IPS-18c (cell line): ENCODE data around the gene TANGO2.

Source experiments
- H3K4me3 ChIP-seq: 2 replicates; pipeline ENCODE4 v1.7.0; 2013; ENCODE audit warnings: low read depth, mild to moderate bottlenecking, low read length, moderate library complexity; ENCODE audit not compliant: insufficient read depth
- H3K9me3 ChIP-seq: one replicate; pipeline ENCODE4 v1.6.1; 2013; ENCODE audit warnings: mild to moderate bottlenecking, low read length, moderate library complexity; ENCODE audit not compliant: control insufficient read depth, insufficient read depth

Gene TANGO2

GRCh38 chr22:20003304-20003703, 17.6 kb upstream of the TANGO2 start:
- H3K9me3 ChIP-seq, result peaks cover 2% of the 10 kb centered on the region
- H3K4me3 ChIP-seq, result no peak overlapping the region

GRCh38 chr22:20004464-20004863, 16.4 kb upstream of the TANGO2 start:
- Histone ChIP-seq H3K4me3 (no peak overlapping the region), H3K9me3 (no peaks in the 10 kb centered on the region)

DNA sequence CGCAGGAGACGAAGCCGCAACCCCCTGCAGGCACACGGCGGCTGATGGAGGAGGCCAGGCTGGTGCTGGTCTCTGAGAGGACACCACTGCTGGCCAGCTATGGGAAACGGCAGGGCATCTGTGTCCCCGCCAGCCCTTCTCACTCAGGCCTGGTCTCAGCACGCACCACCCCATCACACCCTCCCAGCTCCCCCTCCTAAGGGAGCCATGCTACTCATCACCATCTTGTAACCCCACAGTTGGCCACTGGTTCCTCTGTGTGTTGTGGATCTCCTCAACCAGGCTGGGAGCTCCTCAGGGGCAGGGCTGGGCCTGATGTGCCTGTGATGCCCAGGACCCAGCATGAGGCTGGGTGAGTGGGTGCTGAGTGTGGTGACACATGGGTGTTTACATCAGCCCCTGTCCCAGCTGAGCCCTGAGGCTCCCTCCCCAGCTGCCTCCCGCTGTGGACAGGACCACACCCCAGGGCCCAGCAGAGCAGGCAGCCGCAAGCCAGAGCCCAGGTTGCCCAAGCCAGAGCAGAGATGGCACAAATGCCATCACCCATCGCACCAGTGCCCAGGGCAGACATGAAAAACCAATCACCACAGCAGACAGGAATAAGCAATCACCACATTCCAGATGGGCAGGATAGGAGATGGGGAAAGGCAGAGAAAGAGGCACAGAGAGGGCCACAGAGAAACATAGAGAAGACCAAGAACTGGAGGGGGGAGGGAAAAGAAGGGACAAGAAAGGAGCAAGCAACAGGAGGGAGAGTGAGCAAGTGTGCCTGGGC, 12.5 kb upstream of the TANGO2 start:
- H3K4me3 ChIP-seq, result no peak overlapping the region

DNA sequence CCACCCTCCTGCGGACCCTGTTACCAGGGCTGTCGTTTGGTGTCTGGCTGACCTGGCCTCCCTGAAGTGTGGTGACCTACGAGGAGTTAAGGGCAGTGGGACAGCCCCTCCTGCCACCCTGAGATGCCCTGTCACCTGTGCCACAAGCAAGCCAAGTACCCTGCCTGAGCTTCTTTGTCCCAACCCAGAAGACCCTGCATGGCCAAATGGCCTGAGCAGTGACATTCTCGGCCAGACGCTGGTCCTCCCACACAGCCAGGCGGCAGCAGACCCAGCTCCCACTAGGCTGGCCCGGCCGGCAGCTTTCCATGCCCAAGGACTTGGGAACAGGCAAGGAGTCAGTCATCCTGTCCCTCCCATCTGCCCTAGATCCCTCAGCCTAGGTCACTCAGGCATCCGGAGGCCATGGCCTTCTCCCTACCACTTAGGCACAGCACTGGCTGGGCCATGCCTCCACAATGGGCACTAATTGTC, 11.9 kb upstream of the TANGO2 start:
- Histone ChIP-seq H3K4me3 (no peak overlapping the region), H3K9me3 (no peaks in the 10 kb centered on the region)

More for the DNA sequence above, 12.5 kb upstream of the TANGO2 start:
- no peaks in the 10 kb centered on the region for H3K9me3 ChIP-seq

DNA sequence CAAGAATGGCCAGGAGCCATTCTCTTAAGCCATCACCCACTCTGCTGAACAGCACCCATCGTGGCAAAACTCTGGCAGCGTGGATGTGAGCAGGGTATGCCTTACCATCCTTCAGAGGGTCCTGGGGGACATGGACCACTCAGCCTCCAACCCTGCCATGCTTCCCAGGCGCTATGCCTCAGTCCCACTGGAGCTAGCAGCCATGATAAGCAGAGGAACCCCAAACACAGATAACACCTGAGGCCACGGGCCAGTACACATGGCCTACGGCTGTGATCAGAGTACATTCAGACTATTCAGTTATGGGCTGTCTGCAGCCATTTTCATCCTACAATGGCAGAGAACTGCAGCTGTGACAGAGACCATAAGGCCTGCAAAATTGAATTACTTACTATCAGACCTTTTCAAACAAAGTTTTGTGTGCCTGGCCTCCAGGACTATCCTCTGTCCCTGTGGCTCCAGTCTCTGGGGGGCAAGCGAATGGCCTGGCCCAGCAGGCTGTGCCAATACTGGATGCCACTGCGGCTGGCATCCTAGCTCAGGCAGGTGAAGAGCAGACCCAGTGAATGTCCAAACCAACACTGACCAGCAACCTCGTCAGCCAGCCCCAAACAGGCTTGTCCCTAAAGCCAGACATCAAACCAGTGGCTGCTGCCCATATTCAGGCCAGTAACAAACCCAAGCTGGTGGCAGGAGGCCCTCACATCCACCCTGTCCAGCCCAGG, 11.2 kb upstream of the TANGO2 start:
- H3K4me3 ChIP-seq, result no peak overlapping the region
- H3K9me3 ChIP-seq, result no peaks in the 10 kb centered on the region

GRCh38 chr22:20010307-20011122, 10.4 kb upstream of the TANGO2 start:
- no peaks in the 10 kb centered on the region for H3K9me3 ChIP-seq
- H3K4me3 ChIP-seq, result no peak overlapping the region

DNA sequence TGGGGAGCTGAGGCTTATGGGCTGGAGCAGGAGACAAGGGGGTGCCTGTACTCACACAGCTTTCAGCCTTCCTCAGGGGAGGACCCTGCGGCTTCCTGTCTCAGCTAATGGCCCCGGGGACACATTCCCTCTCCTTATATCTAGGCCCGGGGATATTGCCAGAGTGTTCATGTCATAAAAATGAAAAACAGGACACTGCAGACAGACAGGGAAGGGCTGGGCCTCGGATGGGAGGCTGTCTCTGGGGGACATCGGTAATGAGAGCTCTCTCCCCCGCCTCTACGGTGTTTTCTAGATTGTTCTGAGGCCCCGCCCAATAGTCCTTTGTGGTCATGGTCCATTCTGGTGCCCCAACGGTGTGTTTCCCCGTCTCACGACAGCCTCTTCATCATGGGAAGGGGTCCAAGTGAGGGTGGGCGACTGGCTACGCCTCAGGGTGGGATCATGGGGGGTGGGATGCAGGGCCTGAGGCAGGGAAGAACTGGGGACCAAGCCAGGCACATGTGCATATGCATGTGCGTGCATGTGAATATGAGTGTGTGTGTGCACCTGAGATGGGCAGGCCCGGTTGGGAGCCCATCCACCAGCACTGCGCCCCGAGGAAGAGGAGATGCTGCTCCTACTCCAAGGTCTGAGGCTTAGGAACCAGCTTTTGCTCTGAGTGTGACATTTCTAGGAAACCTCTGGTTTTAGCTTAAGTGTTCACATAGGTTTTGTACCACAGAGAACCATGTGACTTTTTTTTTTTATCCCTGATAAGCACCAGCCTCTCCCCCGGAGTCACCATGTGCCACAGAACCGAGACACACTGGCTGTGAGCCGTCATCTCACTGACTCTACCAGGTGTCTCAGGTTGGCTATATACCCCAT, 9.6 kb upstream of the TANGO2 start:
- H3K4me3 ChIP-seq, result no peak overlapping the region
- H3K9me3 ChIP-seq, result no peaks in the 10 kb centered on the region

DNA sequence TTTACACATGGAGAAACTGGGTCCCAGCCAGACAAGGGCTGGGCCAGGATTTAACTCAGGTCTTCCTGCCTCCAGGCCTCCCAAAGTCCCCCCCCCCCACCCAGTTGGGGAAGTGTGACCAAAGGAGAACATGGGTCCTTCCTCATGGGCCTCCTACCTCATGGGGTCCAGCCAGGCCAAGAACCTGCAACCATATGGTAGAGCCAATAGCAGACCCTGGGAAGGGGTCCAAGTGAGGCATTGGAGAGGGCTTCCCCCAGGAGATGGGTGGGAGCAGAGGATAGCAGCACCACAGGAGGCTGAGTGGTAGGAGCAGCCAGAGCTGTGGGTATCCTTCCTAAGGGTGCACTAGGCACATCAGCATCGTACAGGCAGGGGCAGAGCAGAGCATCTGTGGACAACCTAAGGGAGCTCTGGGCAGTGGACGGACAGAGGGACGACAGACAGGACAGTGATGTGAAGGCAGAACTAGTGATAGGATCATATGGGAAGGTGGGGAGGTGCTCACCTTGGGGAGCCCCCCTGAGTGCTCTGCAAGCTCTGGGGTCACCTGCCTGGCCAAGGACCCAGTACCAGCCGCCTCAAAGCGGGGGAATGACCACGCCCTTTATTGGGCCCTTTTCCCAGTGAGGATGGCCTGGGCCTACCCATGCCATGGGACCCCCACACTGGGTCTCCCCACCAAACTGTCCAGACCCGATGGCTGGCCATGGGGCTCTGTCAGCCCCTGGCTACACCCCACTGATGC, 8.7 kb upstream of the TANGO2 start:
- no peak overlapping the region for H3K4me3 ChIP-seq
- no peaks in the 10 kb centered on the region for H3K9me3 ChIP-seq

DNA sequence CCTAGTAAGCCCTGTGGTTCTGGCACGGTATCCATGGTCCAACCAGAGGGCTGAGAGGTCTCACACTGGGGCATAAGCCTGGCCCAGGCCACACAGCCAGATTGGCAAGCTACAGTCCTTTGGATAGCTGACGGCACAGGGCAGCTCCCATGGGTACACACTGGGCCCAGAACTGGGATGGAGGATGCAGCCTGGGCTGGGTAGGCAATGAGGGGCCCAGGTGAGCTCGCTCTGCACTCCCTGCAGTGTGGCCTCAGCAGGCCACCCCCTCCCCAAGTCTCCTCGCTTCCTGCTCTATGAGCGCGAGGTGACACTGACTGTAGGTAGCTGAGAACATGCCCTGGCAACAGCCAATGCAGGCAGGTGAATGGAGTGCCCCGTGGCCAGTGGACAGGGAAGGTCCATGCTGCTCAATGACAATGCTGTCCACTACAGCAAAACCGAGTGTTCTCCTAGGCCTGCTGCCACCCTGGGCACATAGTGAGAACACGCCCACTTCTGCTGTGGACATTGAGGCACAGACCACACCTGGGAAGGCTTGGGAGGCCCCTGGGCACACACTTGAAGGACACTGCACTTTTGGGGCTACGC, 8.1 kb upstream of the TANGO2 start:
- H3K9me3 ChIP-seq, result no peaks in the 10 kb centered on the region
- H3K4me3 ChIP-seq, result no peak overlapping the region

- no peak overlapping the region for H3K4me3 ChIP-seq
- H3K9me3 ChIP-seq, result no peaks in the 10 kb centered on the region
Measured at GRCh38 chr22:20013382-20013871, 7.5 kb upstream of the TANGO2 start.

DNA sequence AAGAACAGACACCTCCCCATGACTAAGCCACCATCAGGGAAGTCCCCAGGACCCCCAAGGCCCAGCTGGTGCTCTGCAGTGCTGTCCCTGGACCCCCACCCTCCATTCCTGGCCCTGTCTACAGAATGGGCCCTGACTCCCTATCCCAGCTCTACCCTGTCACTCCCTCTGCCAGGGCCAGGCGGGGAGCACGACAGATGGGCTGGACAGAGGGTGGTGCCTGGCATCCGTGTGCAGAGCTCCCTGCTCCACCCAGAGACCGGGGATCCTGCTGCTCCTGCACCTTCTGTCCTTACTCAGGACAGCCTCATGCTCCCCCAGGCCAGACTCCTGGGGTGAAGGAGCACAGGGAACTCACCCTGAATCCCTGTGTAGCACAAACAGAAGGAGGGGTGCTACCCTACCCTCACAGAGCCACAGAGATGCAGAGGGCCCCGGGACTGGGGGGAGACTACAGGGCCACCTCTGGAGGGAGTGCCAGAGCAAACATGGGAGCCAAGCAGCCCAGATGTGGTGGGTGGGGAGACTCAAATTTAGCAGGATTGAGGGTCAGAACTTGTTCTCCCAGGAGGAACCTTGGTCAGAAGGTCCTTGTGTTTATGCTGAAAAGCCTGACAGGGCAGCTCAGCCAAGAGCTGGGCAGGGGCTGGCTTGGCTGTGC, 6.3 kb upstream of the TANGO2 start:
- H3K4me3 ChIP-seq, result no peak overlapping the region

DNA sequence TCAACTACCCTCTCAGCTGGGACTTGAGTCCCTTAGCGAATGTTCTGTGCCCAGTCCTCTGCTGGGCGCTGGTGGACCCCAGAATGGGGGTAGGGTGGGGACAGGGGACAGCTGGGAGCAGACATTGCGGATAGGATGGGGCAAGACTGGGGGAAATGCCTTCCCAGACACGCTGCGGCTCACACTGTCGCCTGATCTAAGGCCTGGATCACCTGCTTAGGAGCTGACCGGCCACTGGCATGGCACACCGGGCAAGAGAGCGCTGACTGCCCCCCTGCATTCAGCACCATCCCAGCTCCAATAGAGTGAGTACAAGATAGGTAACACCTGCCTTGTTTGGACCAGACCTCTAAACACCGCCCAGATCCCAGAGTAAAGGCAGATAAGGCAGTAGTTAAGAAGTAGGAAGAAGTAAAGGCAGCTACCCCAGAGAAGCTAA, 5.7 kb upstream of the TANGO2 start:
- Histone ChIP-seq H3K9me3 (no peaks in the 10 kb centered on the region), H3K4me3 (no peak overlapping the region)

More for the DNA sequence above, 6.3 kb upstream of the TANGO2 start:
- no peaks in the 10 kb centered on the region for H3K9me3 ChIP-seq

GRCh38 chr22:20015971-20016733, 4.8 kb upstream of the TANGO2 start:
- Histone ChIP-seq H3K4me3 (peak overlapping the region; percentile 77), H3K9me3 (no peaks in the 10 kb centered on the region)

- Histone ChIP-seq H3K4me3 (peak within 1 kb of the TSS; percentile 77), H3K9me3 (no peaks in the 10 kb centered on the region)
Measured at GRCh38 chr22:20016734-20017621, 3.9 kb upstream of the TANGO2 start, which contains the start of gene ARVCF. ARVCF (minus strand) TSS chr22:20016823; CDS start chr22:19990794, 26,029 bp downstream.
